HepG2 (cell line): ENCODE measurements around the gene ACTG2. TPM values are rescaled to one million over a fixed set of nuclear protein-coding genes. Genes with fewer than 3 reads are reported as not detected.
A peak's percentile ranks its signal among the peaks of the same experiment; 100 is the strongest.

Experiments
- ATAC-seq: fragments of 200-7000 bp; cut with Tn5 transposase; 3 replicates; pipeline ENCODE4 v1.9.1; 2020; ENCODE audit warnings: mild to moderate bottlenecking, moderate library complexity
- BruUV-seq: library from RNA; stranded (reverse); fragments of 400-500 nt; replicated peaks from 2 replicates; lab custom pipeline; 2021; lab: Mats Ljungman, UMichigan
- CTCF ChIA-PET: fragments of 300-600 bp; formaldehyde crosslinking; extraction: SDS; loops from one replicate; lab custom pipeline; 2021; ENCODE audit warnings: low total read pairs, inconsistent platforms, low intra/inter-chr PET ratio; lab: Yijun Ruan, JAX
- POLR2A ChIA-PET: fragments of 350-600 bp; sonication (Branson Sonifier 250); formaldehyde crosslinking; loops from one replicate; lab custom pipeline; 2020; ENCODE audit warnings: antibody characterized with exemption, inconsistent platforms; lab: Yijun Ruan, JAX
- DNase-seq: peaks from one replicate; pipeline ENCODE4 v3.0.0-alpha.2; 2015; ENCODE audit warnings: low spot score
- FAIRE-seq: peaks from 3 replicates; lab custom pipeline; 2011; peaks lifted over from hg19 to GRCh38; lab: Jason Lieb, UNC
- H2AFZ ChIP-seq: one replicate; pipeline ENCODE4 v1.6.1; 2011; ENCODE audit warnings: low read length, inconsistent platforms
- H3K27ac ChIP-seq: fragments of 300-600 bp; 3 replicates; pipeline ENCODE4 v1.8.0; 2011; ENCODE audit warnings: mixed run types, mild to moderate bottlenecking, mixed read lengths, low read length, inconsistent platforms; ENCODE audit not compliant: insufficient read depth; ENCODE audit errors: extremely low read length
- H3K27me3 ChIP-seq, 2 experiments: fragments of 200-600 bp in 1 of 2; 2 replicates in 1 of 2; 3 replicates in 1 of 2; pipeline versions ENCODE4 v1.6.0 to v1.8.0; 2011; ENCODE audit warnings: low read length in 2 of 2, mild to moderate bottlenecking in 2 of 2, moderate library complexity in 2 of 2, inconsistent platforms in 1 of 2; ENCODE audit not compliant: insufficient read depth in 2 of 2, control insufficient read depth in 1 of 2
- H3K36me3 ChIP-seq, 2 experiments: fragments of 200-600 bp in 1 of 2; replicated peaks in 1 of 2; 2 replicates in 1 of 2; 3 replicates in 1 of 2; pipeline versions ENCODE4 v1.5.1 to v1.8.0; 2011; ENCODE audit warnings: low read length in 2 of 2, inconsistent platforms in 1 of 2; ENCODE audit not compliant: insufficient read depth in 2 of 2, control insufficient read depth in 1 of 2
- H3K4me1 ChIP-seq: 2 replicates; pipeline ENCODE4 v1.5.1; 2012; ENCODE audit warnings: low read length, inconsistent platforms; ENCODE audit not compliant: insufficient read depth
- H3K4me2 ChIP-seq: 2 replicates; pipeline ENCODE4 v1.6.0; 2011; ENCODE audit warnings: low read depth, low read length, inconsistent platforms
- H3K4me3 ChIP-seq, 3 experiments: fragments of 200-600 bp in 1 of 3; sonication (generic), shearing (Covaris generic) in 1 of 3; replicated peaks in 1 of 3; 2 replicates each; pipeline ENCODE4 v1.5.1; 2011 to 2016; ENCODE audit warnings: low read length in 3 of 3, inconsistent platforms in 2 of 3, low read depth in 2 of 3, mild to moderate bottlenecking in 2 of 3, control low read depth in 1 of 3, mixed read lengths in 1 of 3; ENCODE audit not compliant: insufficient read depth in 1 of 3
- H3K79me2 ChIP-seq: one replicate; pipeline ENCODE4 v1.6.1; 2011; ENCODE audit warnings: low read length, inconsistent platforms; ENCODE audit not compliant: insufficient read depth
- H3K9ac ChIP-seq: 2 replicates; pipeline ENCODE4 v1.6.0; 2011; ENCODE audit warnings: mild to moderate bottlenecking, low read depth, low read length, inconsistent platforms; ENCODE audit not compliant: insufficient read depth
- H3K9me3 ChIP-seq: 2 replicates; pipeline ENCODE4 v1.5.1; 2012; ENCODE audit warnings: mild to moderate bottlenecking, low read length
- H4K20me1 ChIP-seq: 2 replicates; pipeline ENCODE4 v1.6.0; 2011; ENCODE audit warnings: inconsistent platforms, mild to moderate bottlenecking, low read length, moderate library complexity; ENCODE audit not compliant: insufficient read depth
- CBFB ChIP-seq: sonication (generic); formaldehyde crosslinking; IDR thresholded peaks from 2 replicates; pipeline ENCODE4 v1.4.0; 2020; ENCODE audit warnings: missing genetic modification reagents
- CENPT ChIP-seq: sonication (generic); formaldehyde crosslinking; IDR thresholded peaks from 2 replicates; pipeline ENCODE4 v1.8.0; 2022; ENCODE audit warnings: low read depth, mild to moderate bottlenecking, moderate library complexity, missing genetic modification reagents
- FIP1L1 ChIP-seq: fragments of 200-400 bp; formaldehyde crosslinking; IDR thresholded peaks from 2 replicates; pipeline ENCODE4 v1.6.1; 2018; ENCODE audit warnings: low read depth, mild to moderate bottlenecking, low read length, moderate library complexity, borderline replicate concordance; ENCODE audit not compliant: insufficient read depth
- FOSL2 ChIP-seq: sonication (generic); formaldehyde crosslinking; IDR thresholded peaks from 2 replicates; pipeline ENCODE4 v1.4.0; 2020; ENCODE audit warnings: missing genetic modification reagents
- HHEX ChIP-seq: IDR thresholded peaks from 2 replicates; pipeline ENCODE4 v1.6.1; 2016; ENCODE audit warnings: control low read depth
- HOXD1 ChIP-seq: sonication (generic); formaldehyde crosslinking; IDR thresholded peaks from 2 replicates; pipeline ENCODE4 v1.5.0; 2020; ENCODE audit warnings: missing genetic modification reagents
- MAFF ChIP-seq: IDR thresholded peaks from 2 replicates; pipeline ENCODE4 v1.6.1; 2011; ENCODE audit warnings: low read depth, low read length, improper control_type of control experiment
- MLLT10 ChIP-seq: sonication (generic); formaldehyde crosslinking; IDR thresholded peaks from 2 replicates; pipeline ENCODE4 v1.4.0; 2020; ENCODE audit warnings: missing genetic modification reagents
- NCOA1 ChIP-seq: sonication (generic); formaldehyde crosslinking; IDR thresholded peaks from 2 replicates; pipeline ENCODE4 v1.9.0; 2021; ENCODE audit warnings: missing genetic modification reagents
- NFIC ChIP-seq: IDR thresholded peaks from 2 replicates; pipeline ENCODE4 v1.6.1; 2012; ENCODE audit warnings: mild to moderate bottlenecking, low read length, inconsistent platforms
- NR0B2 ChIP-seq: sonication (generic); formaldehyde crosslinking; IDR thresholded peaks from 2 replicates; pipeline ENCODE4 v1.4.0; 2020; ENCODE audit warnings: mild to moderate bottlenecking, missing genetic modification reagents
- SP2 ChIP-seq: sonication (generic); formaldehyde crosslinking; IDR thresholded peaks from 2 replicates; pipeline ENCODE4 v1.5.1; 2020; ENCODE audit warnings: mild to moderate bottlenecking, missing genetic modification reagents
- SRSF4 ChIP-seq: fragments of 200-400 bp; formaldehyde crosslinking; IDR thresholded peaks from one replicate; pipeline ENCODE4 v1.6.1; 2018; ENCODE audit warnings: mild to moderate bottlenecking, low read depth, low read length, moderate library complexity; ENCODE audit not compliant: poor library complexity, severe bottlenecking
- SYNCRIP ChIP-seq: fragments of 200-400 bp; formaldehyde crosslinking; IDR thresholded peaks from 2 replicates; pipeline ENCODE4 v1.6.1; 2018; ENCODE audit warnings: mild to moderate bottlenecking, low read depth, low read length; ENCODE audit not compliant: insufficient read depth
- XBP1 ChIP-seq: sonication (generic); formaldehyde crosslinking; IDR thresholded peaks from 2 replicates; pipeline ENCODE4 v1.5.0; 2020; ENCODE audit warnings: missing genetic modification reagents
- YEATS2 ChIP-seq: sonication (generic); formaldehyde crosslinking; IDR thresholded peaks from 2 replicates; pipeline ENCODE4 v1.4.0; 2020; ENCODE audit warnings: missing genetic modification reagents, borderline replicate concordance
- ZFYVE20 ChIP-seq: sonication (generic); formaldehyde crosslinking; IDR thresholded peaks from 2 replicates; pipeline ENCODE4 v1.8.0; 2023; ENCODE audit warnings: low read depth, mild to moderate bottlenecking, moderate library complexity, missing genetic modification reagents, borderline replicate concordance
- ZNF44 ChIP-seq: sonication (generic); formaldehyde crosslinking; IDR thresholded peaks from 2 replicates; pipeline ENCODE4 v1.5.1; 2020; ENCODE audit warnings: mild to moderate bottlenecking, missing genetic modification reagents
- ZNF556 ChIP-seq: sonication (generic); formaldehyde crosslinking; IDR thresholded peaks from 2 replicates; pipeline ENCODE4 v1.4.0; 2020; ENCODE audit warnings: mild to moderate bottlenecking, missing genetic modification reagents, borderline replicate concordance
- ZNF724P ChIP-seq: sonication (generic); formaldehyde crosslinking; IDR thresholded peaks from 2 replicates; pipeline ENCODE4 v1.8.0; 2022; ENCODE audit warnings: missing genetic modification reagents, borderline replicate concordance
- ZNF850 ChIP-seq: sonication (generic); formaldehyde crosslinking; conservative IDR thresholded peaks from 2 replicates; pipeline ENCODE4 v1.9.0; 2021; ENCODE audit warnings: mild to moderate bottlenecking, missing genetic modification reagents
- WGBS: methylation state at CpG from one replicate; pipeline ENCODE4 v1.1.6; 2017; ENCODE audit warnings: low lambda C conversion rate; 5-methylcytosine and 5-hydroxymethylcytosine counted together
- in situ Hi-C: cut with HindIII; loops from 2 replicates; pipeline ENCODE4 v1.10.0; 2017; ENCODE audit warnings: low pct_unique_long_range_greater_than_20kb; ENCODE audit not compliant: extremely low pct_ligation_motif_present
- intact Hi-C: fragments of 100-400 bp; cut with micrococcal nuclease; formaldehyde crosslinking; loops from one replicate; pipeline ENCODE4 v1.10.0; 2022; ENCODE audit not compliant: unreplicated experiment
- polyA plus RNA-seq, 8 experiments: library from polyadenylated mRNA; depleted of rRNA in 3 of 8; stranded (reverse) in 7 of 8; unstranded in 1 of 8; fragments of >200 nt; fragmentation: Illumina TruSeq in 4 of 8; extraction: Trizol in 4 of 8; gene quantifications; 2 replicates each; pipeline versions ENCODE4 v1.2.1 to v1.2.3, GENCODE V29; 2011 to 2016; ENCODE audit warnings: low read depth in 4 of 8, missing spikeins in 1 of 8, mixed read lengths in 1 of 8; ENCODE audit not compliant: insufficient read depth in 1 of 8
- total RNA-seq, 5 experiments: library from RNA; depleted of rRNA; stranded (reverse); fragments of >200 nt; fragmentation: Illumina TruSeq; extraction: Trizol; gene quantifications; 2 replicates each; pipeline ENCODE4 v1.2.3, GENCODE V29; 2016; ENCODE audit warnings: low read depth in 1 of 5
- TF ChIP-seq, protein P1 (sequence below): sonication (generic); formaldehyde crosslinking; IDR thresholded peaks from 2 replicates; pipeline ENCODE4 v1.8.1; 2023; ENCODE audit warnings: mild to moderate bottlenecking, missing genetic modification reagents

Gene ACTG2
- total and polyA plus RNA-seq, 2 of the 13 experiments (the other 11 are each of a cell fraction or from before 2014, with no cell fraction given): 0.13 TPM; not detected in 1

- Histone ChIP-seq H3K27me3 (peaks cover 0 to 5% of the 10 kb centered on the region in 2 experiments; a peak in 2 of 5 replicates), H3K36me3 (peaks cover 0 to 5% of the 10 kb centered on the region in 2 experiments; a peak in 3 of 5 replicates), H4K20me1 (no peaks in the 10 kb centered on the region; the same call in 1 of the 2 replicates), H3K4me1 (peaks cover 44% of the 10 kb centered on the region), H3K9me3 (no peaks in the 10 kb centered on the region), H3K9ac (peak within 1 kb of the TSS; percentile 97), H3K4me3 (peak within 1 kb of the TSS; percentile 76 to 91 (median 82)), H2AFZ (peak within 1 kb of the TSS; percentile 79), H3K79me2 (peaks cover 46% of the 10 kb centered on the region), H3K4me2 (peak within 1 kb of the TSS; percentile 86), H3K27ac (peak within 1 kb of the TSS; percentile 78)
- ChIA-PET POLR2A (interaction anchor here (0.7 to 1.4 kb wide), 11 partner anchors 9 to 252 kb away, joined by 3 to 23 read pairs (median 5); partner anchors contain the start of genes MOB1A, STAMBP and TPRKB), CTCF (no interaction called here)
- no TSS peak for BruUV-seq
- DNase-seq: peak; percentile 99
- WGBS: under 1% methylated on average over 48 of the region's 50 CpGs
- FAIRE-seq: peak; percentile 96
- in situ Hi-C loops (no loop called here), intact Hi-C loops (loop anchor here (2.0 to 10.0 kb wide), 3 partner anchors 56 to 198 kb away; partner anchors contain the start of genes STAMBP and TET3)
- ATAC-seq: peak; percentile 99
- TF ChIP-seq NFIC (no peak), HOXD1 (CRISPR knock-in tag) (peak; percentile 97), ZNF850 (CRISPR knock-in tag) (no peak), NCOA1 (CRISPR knock-in tag) (peak; percentile 94), ZFYVE20 (0 out of 2 replicates have a peak, but pooled peaks have one; percentile 73), ZNF724P (CRISPR knock-in tag) (peak; percentile 87; the same call in 1 of the 2 replicates), SYNCRIP (no peak), MLLT10 (CRISPR knock-in tag) (no peak), SP2 (CRISPR knock-in tag) (peak; percentile 73), CENPT (no peak), ZNF44 (CRISPR knock-in tag) (peak; percentile 98), YEATS2 (CRISPR knock-in tag) (peak; percentile 98), XBP1 (no peak), FOSL2 (CRISPR knock-in tag) (peak; percentile 78), FIP1L1 (no peak), MAFF (peak; percentile 76), NR0B2 (CRISPR knock-in tag) (peak; percentile 91; the same call in 1 of the 2 replicates), ZNF556 (CRISPR knock-in tag) (peak; percentile 93), CBFB (0 out of 2 replicates have a peak, but pooled peaks have one; percentile 80), SRSF4 (no peak), HHEX (CRISPR knock-in tag) (no peak)
- TF ChIP-seq, protein P1, sequence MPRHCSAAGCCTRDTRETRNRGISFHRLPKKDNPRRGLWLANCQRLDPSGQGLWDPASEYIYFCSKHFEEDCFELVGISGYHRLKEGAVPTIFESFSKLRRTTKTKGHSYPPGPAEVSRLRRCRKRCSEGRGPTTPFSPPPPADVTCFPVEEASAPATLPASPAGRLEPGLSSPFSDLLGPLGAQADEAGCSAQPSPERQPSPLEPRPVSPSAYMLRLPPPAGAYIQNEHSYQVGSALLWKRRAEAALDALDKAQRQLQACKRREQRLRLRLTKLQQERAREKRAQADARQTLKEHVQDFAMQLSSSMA (CRISPR knock-in tag): peak; percentile 67; the same call in 1 of the 2 replicates
These were observed 33.9 kb downstream of the ACTG2 start, which contains the start of gene DGUOK for GRCh38 chr2:73926493-73927327. TSS of gene DGUOK (plus strand) at chr2:73926880. CDS start at chr2:73926911, 31 bp downstream.
